Testis (tissue), 3 donors: ENCODE results near the gene CPM. TPM values are rescaled to one million over a fixed set of nuclear protein-coding genes. Genes with fewer than 3 reads are reported as not detected.
A peak's percentile ranks its signal among the peaks of the same experiment; 100 is the strongest.

Experiments
- DNase-seq: peaks from one replicate; pipeline ENCODE4 v3.0.0-alpha.2; 2019
- H3K27ac ChIP-seq, 2 donors: fragments of 200-600 bp; sonication (generic); one replicate each; pipeline ENCODE4 v1.5.1; 2019
- H3K27me3 ChIP-seq: fragments of 200-600 bp; sonication (generic); one replicate; pipeline ENCODE4 v1.5.1; 2019
- H3K36me3 ChIP-seq: fragments of 200-600 bp; sonication (generic); one replicate; pipeline ENCODE4 v1.5.1; 2017; ENCODE audit warnings: low read depth; ENCODE audit errors: missing control alignments
- H3K4me1 ChIP-seq: fragments of 200-600 bp; sonication (generic); one replicate; pipeline ENCODE4 v1.5.1; 2019
- H3K4me3 ChIP-seq, 2 donors: fragments of 200-600 bp; sonication (generic); one replicate each; pipeline ENCODE4 v1.5.1; 2017 to 2019
- H3K9me3 ChIP-seq: fragments of 200-600 bp; sonication (generic); one replicate; pipeline ENCODE4 v1.5.1; 2017
- POLR2A ChIP-seq: fragments of 450-650 bp; IDR thresholded peaks from one replicate; pipeline ENCODE4 v1.6.1; 2017; ENCODE audit warnings: antibody characterized with exemption, mild to moderate bottlenecking, moderate library complexity
- whole genome bisulfite sequencing, 2 donors: methylation state at CpG; one replicate each; pipeline ENCODE4 v1.1.5; 2018; 5-methylcytosine and 5-hydroxymethylcytosine counted together
- intact Hi-C: fragments of 100-400 bp; cut with DNase I; formaldehyde crosslinking; loops from one replicate; pipeline ENCODE4 v1.15.1; 2023; ENCODE audit warnings: low total_unique reads
- polyA plus RNA-seq: library from polyadenylated mRNA; stranded (reverse); fragments of 350-450 nt; fragmentation: Illumina TruSeq; extraction: RNeasy Lipid Tissue Mini Kit (QIAGEN cat#74804); gene quantifications from one replicate; pipeline ENCODE4 v1.2.3, GENCODE V29; 2014; ENCODE audit warnings: low read depth, low replicate concordance; ENCODE audit not compliant: insufficient read depth
- total RNA-seq, 2 donors: library from RNA; depleted of rRNA; stranded (reverse); fragments of >200 nt; gene quantifications; one replicate each; pipeline ENCODE4 v1.2.3, GENCODE V29; 2016
- TF ChIP-seq, protein P1 (sequence below), 3 experiments: fragments of 450-650 bp in 2 of 3; fragments of 200-600 bp in 1 of 3; sonication (generic) in 1 of 3; IDR thresholded peaks; one replicate each; pipeline ENCODE4 v1.5.1; 2016 to 2019; ENCODE audit warnings: antibody characterized with exemption in 3 of 3, mild to moderate bottlenecking in 2 of 3, moderate library complexity in 1 of 3

Gene CPM
- total and polyA plus RNA-seq, 3 donors from 2014 or later, result 9.3 to 38.0 (median 22.5) TPM

DNA sequence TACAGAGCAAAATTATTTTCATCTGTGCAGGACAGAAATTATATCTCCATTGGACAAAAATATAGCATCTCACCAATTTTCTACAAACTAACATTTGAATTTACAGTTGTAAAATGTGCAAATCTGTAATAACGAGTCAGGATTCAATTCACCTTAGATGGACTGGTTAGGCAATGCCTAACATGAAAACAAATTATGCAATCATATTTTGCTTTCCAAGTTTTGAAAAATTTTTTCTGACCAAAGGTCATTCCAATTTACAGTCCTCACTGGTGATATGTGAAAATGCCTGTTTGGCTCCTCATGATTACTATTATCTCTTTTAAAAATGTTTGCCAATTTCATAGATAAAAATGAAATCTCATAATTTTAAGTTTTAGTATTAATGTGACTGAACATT lies 6.5 kb upstream of the CPM start:
- Histone ChIP-seq H3K27me3 (no peaks in the 10 kb centered on the region), H3K4me3 (no peak overlapping the region), H3K9me3 (no peaks in the 10 kb centered on the region), H3K36me3 (no peaks in the 10 kb centered on the region), H3K4me1 (peaks cover 16% of the 10 kb centered on the region), H3K27ac (no peak overlapping the region)
- intact Hi-C loops, result no loop called here
- TF ChIP-seq, protein P1, sequence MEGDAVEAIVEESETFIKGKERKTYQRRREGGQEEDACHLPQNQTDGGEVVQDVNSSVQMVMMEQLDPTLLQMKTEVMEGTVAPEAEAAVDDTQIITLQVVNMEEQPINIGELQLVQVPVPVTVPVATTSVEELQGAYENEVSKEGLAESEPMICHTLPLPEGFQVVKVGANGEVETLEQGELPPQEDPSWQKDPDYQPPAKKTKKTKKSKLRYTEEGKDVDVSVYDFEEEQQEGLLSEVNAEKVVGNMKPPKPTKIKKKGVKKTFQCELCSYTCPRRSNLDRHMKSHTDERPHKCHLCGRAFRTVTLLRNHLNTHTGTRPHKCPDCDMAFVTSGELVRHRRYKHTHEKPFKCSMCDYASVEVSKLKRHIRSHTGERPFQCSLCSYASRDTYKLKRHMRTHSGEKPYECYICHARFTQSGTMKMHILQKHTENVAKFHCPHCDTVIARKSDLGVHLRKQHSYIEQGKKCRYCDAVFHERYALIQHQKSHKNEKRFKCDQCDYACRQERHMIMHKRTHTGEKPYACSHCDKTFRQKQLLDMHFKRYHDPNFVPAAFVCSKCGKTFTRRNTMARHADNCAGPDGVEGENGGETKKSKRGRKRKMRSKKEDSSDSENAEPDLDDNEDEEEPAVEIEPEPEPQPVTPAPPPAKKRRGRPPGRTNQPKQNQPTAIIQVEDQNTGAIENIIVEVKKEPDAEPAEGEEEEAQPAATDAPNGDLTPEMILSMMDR (IDR thresholded peaks at IDR 0.05), result no peak
- no peak for TF ChIP-seq POLR2A
- DNase-seq, result no peak
- whole genome bisulfite sequencing, 2 donors, result 51% methylated on average over 1 of the region's 1 CpG

DNA sequence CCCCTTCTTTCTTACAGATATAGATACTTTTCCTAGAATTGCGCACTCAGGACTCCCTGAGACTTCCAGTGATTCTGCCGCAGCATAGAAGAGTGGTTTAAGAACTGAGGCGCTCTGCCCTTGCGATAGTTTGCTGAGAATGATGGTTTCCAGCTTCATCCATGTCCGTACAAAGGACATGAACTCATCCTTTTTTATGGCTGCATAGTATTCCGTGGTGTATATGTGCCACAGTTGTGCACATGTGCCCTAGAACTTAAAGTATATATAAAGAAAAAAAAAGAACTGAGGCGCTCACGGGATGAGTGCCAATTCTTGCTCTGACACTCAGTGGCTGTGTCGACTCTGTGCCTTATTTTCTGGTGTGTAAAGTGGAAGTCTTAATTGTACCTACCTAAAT lies 1.4 kb upstream of the CPM start:
- H3K36me3 ChIP-seq, result no peaks in the 10 kb centered on the region
- intact Hi-C loops, result no loop called here
- no peak overlapping the region for H3K27ac ChIP-seq
- H3K4me3 ChIP-seq, result no peak overlapping the region
- H3K27me3 ChIP-seq, result no peaks in the 10 kb centered on the region
- TF ChIP-seq POLR2A, result no peak
- TF ChIP-seq, protein P1 (IDR thresholded peaks at IDR 0.05), result no peak
- WGBS, 2 donors, result 62 to 78% methylated on average over 9 of the region's 9 CpGs
- H3K9me3 ChIP-seq, result no peaks in the 10 kb centered on the region
- no peaks in the 10 kb centered on the region for H3K4me1 ChIP-seq
- DNase-seq, result no peak

DNA sequence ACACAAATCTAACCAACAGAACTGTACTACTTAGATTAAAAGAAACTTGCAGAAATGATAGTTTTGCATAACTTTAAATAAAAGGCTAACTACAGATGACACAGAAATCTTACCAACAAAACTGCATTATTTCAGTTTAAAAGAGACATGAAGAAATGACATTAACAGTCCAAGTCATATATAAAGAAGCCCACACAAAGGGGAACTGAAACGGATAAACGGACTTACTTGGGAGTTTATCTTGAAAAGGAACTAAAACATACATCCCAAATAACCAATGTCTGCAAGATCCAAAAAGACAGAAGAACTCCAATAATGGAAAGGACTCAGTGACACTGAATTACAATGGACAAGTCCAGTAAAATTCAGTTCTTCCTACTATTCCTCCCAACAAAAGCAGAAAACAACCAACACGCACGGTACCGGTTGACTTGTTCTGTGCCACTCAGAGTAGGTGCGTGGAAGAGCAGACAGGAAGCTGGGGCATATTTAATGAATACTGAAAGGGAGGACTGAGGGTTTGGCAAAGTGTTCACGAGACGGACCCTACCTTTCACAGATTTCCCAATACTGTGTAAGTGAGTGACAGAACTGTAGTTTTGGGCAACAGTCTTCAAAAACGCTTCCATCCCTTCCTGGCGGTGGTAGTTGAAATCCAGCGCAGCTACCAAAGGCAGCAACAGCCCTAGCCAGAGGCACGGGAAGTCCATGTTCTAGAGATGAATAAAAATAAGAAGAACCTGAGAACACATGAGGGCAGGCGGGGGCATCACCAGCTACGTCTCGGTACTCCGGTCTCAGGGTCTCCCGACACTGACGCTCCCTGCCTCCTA lies 627 bp downstream of the CPM start:
- no peak for TF ChIP-seq POLR2A
- TF ChIP-seq, protein P1 (IDR thresholded peaks at IDR 0.05), result no peak
- H3K27ac ChIP-seq, result peak overlapping the region; percentile 69 to 76
- intact Hi-C loops, result no loop called here

DNA sequence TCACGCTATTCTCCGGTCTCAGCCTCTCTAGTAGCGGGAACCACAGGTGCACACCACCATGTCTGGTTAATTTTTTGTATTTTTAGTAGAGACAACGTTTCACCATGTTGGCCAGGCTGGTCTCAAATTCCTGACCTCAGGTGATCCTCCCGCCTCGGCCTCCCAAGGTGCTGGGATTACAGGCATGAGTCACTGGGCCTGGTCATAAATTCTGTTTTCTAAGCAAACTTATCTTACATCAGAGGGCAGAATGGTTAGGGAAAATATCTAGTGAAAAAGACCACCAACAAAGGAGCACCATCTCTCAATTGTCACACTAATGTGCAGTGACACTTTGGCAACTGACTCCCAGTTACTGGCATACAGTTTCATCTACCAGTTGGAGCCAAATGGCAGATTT lies 2.8 kb downstream of the CPM start:
- no peak for DNase-seq
- WGBS, 2 donors, result 88 to 89% methylated on average over 6 of the region's 6 CpGs

More for the DNA sequence above, 627 bp downstream of the CPM start:
- peak; percentile 30 for DNase-seq
- Histone ChIP-seq H3K4me3 (peak overlapping the region; percentile 75 to 83), H3K27me3 (no peaks in the 10 kb centered on the region), H3K4me1 (no peaks in the 10 kb centered on the region), H3K36me3 (no peaks in the 10 kb centered on the region), H3K9me3 (no peaks in the 10 kb centered on the region)
- WGBS, 2 donors, result 3 to 5% methylated on average over 18 of the region's 18 CpGs

More for the DNA sequence above, 2.8 kb downstream of the CPM start:
- H3K36me3 ChIP-seq, result no peaks in the 10 kb centered on the region
- no peaks in the 10 kb centered on the region for H3K9me3 ChIP-seq
- no peak for TF ChIP-seq POLR2A
- TF ChIP-seq, protein P1 (IDR thresholded peaks at IDR 0.05), result no peak
- intact Hi-C loops, result no loop called here
- no peak overlapping the region for H3K4me3 ChIP-seq
- H3K27ac ChIP-seq, result no peak overlapping the region
- H3K4me1 ChIP-seq, result no peaks in the 10 kb centered on the region
- no peaks in the 10 kb centered on the region for H3K27me3 ChIP-seq
